ENCODE results near the gene LETMD1.
A peak's percentile ranks its signal among the peaks of the same experiment; 100 is the strongest.
"Not testable (repeated sequence)": the region's sequence is repeated elsewhere in the genome, so short reads cannot be mapped to it uniquely, and the experiment has no call there.

LETMD1 gene, protein sequence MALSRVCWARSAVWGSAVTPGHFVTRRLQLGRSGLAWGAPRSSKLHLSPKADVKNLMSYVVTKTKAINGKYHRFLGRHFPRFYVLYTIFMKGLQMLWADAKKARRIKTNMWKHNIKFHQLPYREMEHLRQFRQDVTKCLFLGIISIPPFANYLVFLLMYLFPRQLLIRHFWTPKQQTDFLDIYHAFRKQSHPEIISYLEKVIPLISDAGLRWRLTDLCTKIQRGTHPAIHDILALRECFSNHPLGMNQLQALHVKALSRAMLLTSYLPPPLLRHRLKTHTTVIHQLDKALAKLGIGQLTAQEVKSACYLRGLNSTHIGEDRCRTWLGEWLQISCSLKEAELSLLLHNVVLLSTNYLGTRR

DNA sequence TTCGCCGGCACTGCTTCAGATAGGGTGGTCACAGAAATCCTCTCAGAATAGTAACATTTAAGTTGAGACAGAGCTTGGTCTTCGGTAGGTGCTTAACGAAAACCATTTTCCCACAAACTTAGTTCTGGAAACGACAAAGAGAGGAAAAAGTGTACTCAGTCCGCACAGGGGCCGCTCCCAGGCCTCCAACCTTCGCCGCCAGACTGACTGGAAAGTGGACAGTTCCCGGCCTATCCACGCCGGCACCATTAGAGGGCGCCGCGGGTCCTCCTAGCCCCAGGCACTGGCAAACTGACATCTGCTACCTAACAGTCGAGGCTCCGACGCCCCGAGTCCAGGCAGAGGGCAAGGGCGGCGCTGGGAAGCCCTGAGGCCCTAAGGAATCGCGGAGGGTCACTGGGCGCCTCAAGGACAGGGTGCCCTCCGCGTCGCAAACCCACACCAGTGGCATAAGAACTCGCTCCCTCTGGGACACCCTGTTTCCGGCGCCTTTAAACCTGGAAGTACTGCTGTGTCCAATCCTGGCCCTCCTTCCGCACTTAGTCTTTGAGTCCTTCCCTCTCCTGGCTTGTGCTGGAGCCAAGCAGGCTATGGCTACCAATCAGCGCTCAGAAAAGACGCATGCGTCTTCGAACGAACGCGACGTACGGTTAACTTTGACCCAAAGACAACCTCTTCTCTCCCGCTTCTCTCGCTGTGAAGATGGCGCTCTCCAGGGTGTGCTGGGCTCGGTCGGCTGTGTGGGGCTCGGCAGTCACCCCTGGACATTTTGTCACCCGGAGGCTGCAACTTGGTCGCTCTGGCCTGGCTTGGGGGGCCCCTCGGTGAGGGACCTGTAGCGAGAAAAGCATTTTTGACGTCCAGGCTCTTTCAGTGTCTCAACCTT lies at the start of gene LETMD1:
TSS of gene LETMD1 (plus strand) at position 673 of the 886 bp plus-strand sequence. CDS start at position 703, 30 bp downstream.
- DNase-seq = peak; percentile 85

- no peak for DNase-seq
Measured at GRCh38 chr12:50999093-50999492, 49.0 kb upstream of the LETMD1 start.

- no peak for DNase-seq
Measured at GRCh38 chr12:51000245-51000644, 47.9 kb upstream of the LETMD1 start.

DNA sequence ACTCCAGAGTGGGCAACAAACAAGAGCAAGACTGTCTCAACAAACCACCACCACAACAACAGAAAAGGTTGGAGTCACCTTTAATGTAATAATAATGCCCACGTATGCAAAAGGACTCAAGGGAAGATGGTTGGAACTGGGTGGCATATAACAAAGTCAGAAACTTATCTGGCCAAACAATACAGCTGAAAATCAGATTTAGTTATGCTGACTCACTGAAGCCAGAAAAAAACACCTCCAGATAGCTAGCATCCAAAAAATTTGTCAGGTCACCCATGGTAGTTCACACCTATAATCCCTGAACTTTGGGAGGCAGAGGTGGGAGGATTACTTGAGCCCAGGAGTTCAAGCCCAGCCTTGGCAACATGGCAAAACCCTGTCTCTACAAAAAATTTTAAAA lies 46.3 kb upstream of the LETMD1 start:
- no peak for DNase-seq

DNA sequence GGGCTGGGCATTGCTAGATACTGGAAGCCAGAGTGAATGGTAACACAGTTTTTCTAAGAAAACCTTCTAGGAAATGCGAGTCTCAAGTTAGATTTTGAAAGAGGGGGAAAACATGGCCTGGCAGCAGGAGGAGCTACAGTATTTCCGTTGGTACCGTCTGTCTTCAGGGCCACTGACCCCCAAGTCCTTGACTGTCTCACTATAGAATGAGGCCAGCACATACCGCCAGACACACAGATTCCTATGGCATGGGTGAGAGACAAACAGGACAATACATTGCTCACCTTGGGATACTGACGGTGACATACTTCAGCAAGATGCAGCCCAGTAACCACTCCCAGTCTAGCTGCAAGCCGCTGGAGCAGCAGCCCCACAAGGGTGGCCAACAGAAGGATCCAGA lies 43.6 kb upstream of the LETMD1 start:
- DNase-seq = no peak

DNA sequence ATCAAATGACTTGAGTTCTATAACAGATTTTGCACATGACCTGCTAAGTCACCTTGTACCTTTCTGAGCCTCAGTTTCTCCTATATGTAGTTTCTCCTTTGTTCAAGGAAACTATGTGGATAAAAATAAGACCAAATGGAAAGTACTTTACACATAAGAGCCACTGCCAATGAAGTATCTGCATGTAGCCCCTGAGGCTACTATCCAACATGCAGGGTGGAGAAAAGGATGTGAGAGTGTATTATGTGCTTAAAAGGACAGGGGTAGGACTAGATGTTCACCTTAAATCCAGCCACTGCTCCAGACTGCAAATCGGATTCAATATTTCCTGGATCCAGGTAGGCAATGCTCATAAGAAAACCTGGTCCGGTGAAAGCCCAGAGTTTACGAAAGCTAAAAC lies 43.1 kb upstream of the LETMD1 start:
- no peak for DNase-seq

DNA sequence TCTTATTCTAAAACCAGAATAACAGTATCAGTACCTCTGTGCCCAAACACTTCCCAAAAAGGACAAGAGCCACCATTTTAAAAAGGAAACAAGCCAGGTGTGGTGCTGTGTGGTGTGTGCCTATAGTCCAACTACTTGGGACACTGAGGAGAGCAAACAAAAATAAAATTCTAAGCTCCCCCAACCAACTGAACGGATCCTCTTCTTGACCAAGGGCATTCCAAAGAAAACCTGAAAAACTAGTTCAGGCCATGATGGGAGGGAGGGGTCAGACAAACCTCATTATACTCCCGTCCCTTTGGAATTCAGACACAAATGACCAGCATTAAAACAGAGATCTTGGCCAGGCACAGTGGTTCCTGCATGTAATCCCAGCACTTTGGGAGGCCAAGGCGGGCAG lies 42.5 kb upstream of the LETMD1 start:
- no peak for DNase-seq

GRCh38 chr12:51008329-51009055 lies 39.6 kb upstream of the LETMD1 start:
- no peak for DNase-seq

- no peak for DNase-seq
Measured at GRCh38 chr12:51009056-51009440, 39.1 kb upstream of the LETMD1 start.

GRCh38 chr12:51011955-51012354 lies 36.2 kb upstream of the LETMD1 start:
- no peak for DNase-seq

GRCh38 chr12:51012570-51013236 lies 35.4 kb upstream of the LETMD1 start:
- no peak for DNase-seq

- no peak for DNase-seq
Measured at GRCh38 chr12:51013441-51013840, 34.7 kb upstream of the LETMD1 start.

GRCh38 chr12:51014467-51014866 lies 33.7 kb upstream of the LETMD1 start:
- not testable (repeated sequence) for DNase-seq

DNA sequence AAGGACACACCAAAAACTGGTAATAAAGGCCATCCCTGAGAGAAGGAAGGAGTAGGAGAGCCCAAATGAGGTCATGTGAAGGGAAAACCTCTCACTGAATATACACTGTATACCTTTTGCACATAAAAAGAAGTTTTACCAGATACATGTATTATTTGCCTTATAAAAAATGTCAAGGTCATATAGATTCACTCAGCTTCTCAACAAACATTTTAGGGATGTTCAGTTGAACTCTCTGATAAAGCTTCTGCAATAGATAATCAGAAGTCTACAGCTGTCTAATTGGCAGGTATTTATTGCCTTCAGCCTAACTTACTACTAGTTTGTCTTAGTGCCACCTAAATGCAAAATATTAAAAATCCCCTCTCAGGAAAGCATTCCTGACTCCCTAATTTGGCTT lies 30.7 kb upstream of the LETMD1 start:
- no peak for DNase-seq

- DNase-seq = no peak
Measured at GRCh38 chr12:51018956-51019355, 29.2 kb upstream of the LETMD1 start.

- DNase-seq = no peak
Measured at GRCh38 chr12:51019927-51020326, 28.2 kb upstream of the LETMD1 start.

GRCh38 chr12:51020448-51021182 lies 27.5 kb upstream of the LETMD1 start:
- DNase-seq = no peak

DNA sequence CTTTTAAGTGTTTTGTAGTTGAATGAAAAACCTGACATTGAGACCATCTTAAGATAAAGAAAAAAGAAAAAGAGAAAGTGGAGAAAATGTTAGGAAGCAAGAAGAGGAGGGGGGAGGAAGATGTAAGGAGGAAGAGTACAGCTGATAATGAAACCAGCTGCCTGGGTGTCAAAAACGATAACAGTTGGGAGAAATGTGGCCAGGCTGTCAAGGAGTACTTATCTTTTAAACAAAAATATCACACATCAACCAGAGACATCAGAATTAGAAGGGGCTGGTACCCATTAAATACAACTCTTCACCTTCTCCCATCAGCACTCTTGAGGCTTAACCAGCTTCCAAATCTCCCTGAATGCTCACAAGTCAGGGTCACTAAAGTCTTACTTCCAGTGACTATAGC lies 26.4 kb upstream of the LETMD1 start:
- DNase-seq = no peak

DNA sequence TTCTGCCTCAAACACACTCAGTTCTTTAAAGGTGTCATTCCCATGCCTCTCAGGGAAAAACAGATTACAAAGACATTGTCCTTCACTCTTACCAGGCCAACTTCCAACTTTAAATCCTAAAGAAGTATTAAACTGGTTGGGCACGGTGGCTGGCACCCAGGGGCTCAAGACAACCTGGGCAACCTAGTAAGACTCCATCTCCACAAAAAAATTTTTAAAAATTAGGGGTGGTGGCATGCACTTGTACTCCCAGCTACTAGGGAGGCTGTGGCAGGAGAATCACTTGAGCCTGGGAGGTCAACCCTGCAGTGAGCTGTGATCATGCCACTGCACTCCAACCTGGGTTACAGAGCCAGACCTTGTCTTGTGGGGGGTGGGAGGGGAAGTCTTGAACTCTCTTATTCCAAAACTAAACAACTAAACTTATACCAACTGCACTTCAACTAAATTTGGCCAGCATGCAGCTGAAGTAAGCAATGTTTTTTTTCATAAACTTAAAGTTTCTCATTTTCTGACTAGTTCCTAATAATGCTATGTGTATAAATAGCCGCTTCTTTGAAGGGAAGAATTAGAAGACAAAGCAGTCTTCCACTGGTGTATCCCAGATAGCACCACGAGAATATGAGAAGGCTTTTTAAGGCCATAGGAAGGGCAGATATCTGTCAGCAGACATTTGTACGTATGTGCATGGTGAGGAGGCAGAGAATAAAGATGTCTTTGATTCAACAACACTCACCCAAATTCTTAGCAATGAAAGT lies 24.3 kb upstream of the LETMD1 start:
- DNase-seq = no peak

- DNase-seq = no peak
Measured at GRCh38 chr12:51025338-51025835, 22.7 kb upstream of the LETMD1 start.
